Mammary epithelial cell (primary cell): ENCODE results near the gene MAP4K4.

Experiments
- EZH2 ChIP-seq: IDR thresholded peaks from 2 replicates; pipeline ENCODE4 v1.6.1; 2012; ENCODE audit warnings: low read length, inconsistent platforms, borderline replicate concordance
- TF ChIP-seq, protein P1 (sequence below), 2 donors: IDR thresholded peaks in 1 of 2; conservative IDR thresholded peaks in 1 of 2; 2 replicates each; pipeline ENCODE4 v1.5.1; 2011 to 2012; ENCODE audit warnings: inconsistent platforms in 2 of 2, low read length in 2 of 2, mild to moderate bottlenecking in 2 of 2, control low read depth in 1 of 2, low read depth in 1 of 2; ENCODE audit not compliant: insufficient read depth in 1 of 2; ENCODE audit errors: extremely low read depth in 1 of 2

DNA sequence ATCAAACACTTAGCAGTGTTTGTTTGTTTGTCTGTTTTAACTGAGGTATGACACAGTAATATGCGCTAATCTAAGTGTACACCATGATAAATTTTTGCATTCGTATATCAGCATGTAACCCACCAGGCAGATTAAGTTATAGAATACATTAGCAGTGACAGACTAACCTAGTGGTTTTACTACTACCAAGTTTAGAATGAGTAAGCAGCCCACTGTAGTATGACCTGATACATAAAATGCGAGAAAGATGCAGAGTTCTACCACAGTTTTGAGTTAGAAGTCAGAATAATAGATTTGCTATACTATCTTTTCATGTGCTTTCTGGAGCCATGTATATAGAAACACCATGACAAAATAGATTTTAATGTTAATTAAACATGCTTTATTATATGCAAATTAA, 19.1 kb upstream of the MAP4K4 start:
- TF ChIP-seq, protein P1, sequence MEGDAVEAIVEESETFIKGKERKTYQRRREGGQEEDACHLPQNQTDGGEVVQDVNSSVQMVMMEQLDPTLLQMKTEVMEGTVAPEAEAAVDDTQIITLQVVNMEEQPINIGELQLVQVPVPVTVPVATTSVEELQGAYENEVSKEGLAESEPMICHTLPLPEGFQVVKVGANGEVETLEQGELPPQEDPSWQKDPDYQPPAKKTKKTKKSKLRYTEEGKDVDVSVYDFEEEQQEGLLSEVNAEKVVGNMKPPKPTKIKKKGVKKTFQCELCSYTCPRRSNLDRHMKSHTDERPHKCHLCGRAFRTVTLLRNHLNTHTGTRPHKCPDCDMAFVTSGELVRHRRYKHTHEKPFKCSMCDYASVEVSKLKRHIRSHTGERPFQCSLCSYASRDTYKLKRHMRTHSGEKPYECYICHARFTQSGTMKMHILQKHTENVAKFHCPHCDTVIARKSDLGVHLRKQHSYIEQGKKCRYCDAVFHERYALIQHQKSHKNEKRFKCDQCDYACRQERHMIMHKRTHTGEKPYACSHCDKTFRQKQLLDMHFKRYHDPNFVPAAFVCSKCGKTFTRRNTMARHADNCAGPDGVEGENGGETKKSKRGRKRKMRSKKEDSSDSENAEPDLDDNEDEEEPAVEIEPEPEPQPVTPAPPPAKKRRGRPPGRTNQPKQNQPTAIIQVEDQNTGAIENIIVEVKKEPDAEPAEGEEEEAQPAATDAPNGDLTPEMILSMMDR (conservative IDR thresholded peaks at IDR 0.05 in 1 of 2, IDR thresholded peaks at IDR 0.05 in 1 of 2; ENCODE audit: extremely low read depth in 1 of 2, insufficient read depth in 1 of 2, low read depth in 1 of 2, low read length in 2 of 2), result no peak
- no peak for TF ChIP-seq EZH2
